Cardiac muscle cell (in vitro differentiated cells and primary cell): ENCODE data around the gene ZNF611. TPM values are rescaled to one million over a fixed set of nuclear protein-coding genes. Genes with fewer than 3 reads are reported as not detected.
"Not testable (repeated sequence)": the region's sequence is repeated elsewhere in the genome, so short reads cannot be mapped to it uniquely, and the experiment has no call there.

Experiments
- DNase-seq, 2 donors: peaks; one replicate each; pipeline versions ENCODE4 v3.0.0 to v3.0.0-alpha.2; 2010 to 2017; ENCODE audit warnings: low read depth in 1 of 2, low spot score in 1 of 2
- H3K27ac ChIP-seq: fragments of 200-600 bp; sonication (generic); 2 replicates; pipeline ENCODE4 v1.5.1; 2016
- H3K27me3 ChIP-seq: fragments of 200-600 bp; sonication (generic); 2 replicates; pipeline ENCODE4 v1.6.0; 2016; ENCODE audit warnings: control low read depth
- H3K36me3 ChIP-seq: fragments of 200-600 bp; sonication (generic); 2 replicates; pipeline ENCODE4 v1.5.1; 2016; ENCODE audit warnings: control low read depth
- H3K4me1 ChIP-seq: fragments of 200-600 bp; sonication (generic); 2 replicates; pipeline ENCODE4 v1.8.1; 2017; ENCODE audit warnings: low read depth, mild to moderate bottlenecking, mixed run types
- H3K4me3 ChIP-seq: fragments of 200-600 bp; sonication (generic); 2 replicates; pipeline ENCODE4 v1.5.1; 2016; ENCODE audit warnings: mild to moderate bottlenecking
- H3K9me3 ChIP-seq: fragments of 200-600 bp; sonication (generic); 2 replicates; pipeline ENCODE4 v1.5.1; 2017; ENCODE audit warnings: low read depth, mild to moderate bottlenecking, control low read depth
- CTCF ChIP-seq: IDR thresholded peaks from 2 replicates; pipeline ENCODE4 v1.5.1; 2012; ENCODE audit warnings: low read depth, mild to moderate bottlenecking, low read length
- polyA plus RNA-seq: library from polyadenylated mRNA; unstranded; fragments of >200 nt; fragmentation: Nextera tagmentation; extraction: Ambion mirVana; gene quantifications from 2 replicates; pipeline ENCODE4 v1.2.1, GENCODE V29; 2016
- total RNA-seq: library from RNA; depleted of rRNA; stranded (reverse); fragments of >200 nt; gene quantifications from 2 replicates; pipeline ENCODE4 v1.2.3, GENCODE V29; 2016

ZNF611 gene
- total and polyA plus RNA-seq, 2 experiments from 2014 or later: 12.4 to 15.4 TPM

- Histone ChIP-seq H3K4me1 (peaks cover 17% of the 10 kb centered on the region), H3K27ac (peak overlapping the region; percentile 70), H3K36me3 (no peaks in the 10 kb centered on the region), H3K9me3 (no peaks in the 10 kb centered on the region), H3K27me3 (no peaks in the 10 kb centered on the region), H3K4me3 (peak overlapping the region; percentile 57)
- no peak for TF ChIP-seq CTCF
- no peak for DNase-seq
Observed at GRCh38 chr19:52691215-52691610, 43.6 kb downstream of the ZNF611 start.

GRCh38 chr19:52690369-52691214 lies 44.3 kb downstream of the ZNF611 start:
- peak; percentile 92 to 96 for DNase-seq
- TF ChIP-seq CTCF: peak; percentile 24
- H3K9me3 ChIP-seq: no peaks in the 10 kb centered on the region
- no peaks in the 10 kb centered on the region for H3K36me3 ChIP-seq
- H3K27ac ChIP-seq: peak overlapping the region; percentile 70
- H3K27me3 ChIP-seq: no peaks in the 10 kb centered on the region
- peak overlapping the region; percentile 57 for H3K4me3 ChIP-seq
- H3K4me1 ChIP-seq: peaks cover 17% of the 10 kb centered on the region

- no peaks in the 10 kb centered on the region for H3K27me3 ChIP-seq
- DNase-seq: peak; percentile 6 to 42
- no peaks in the 10 kb centered on the region for H3K9me3 ChIP-seq
- peaks cover 17% of the 10 kb centered on the region for H3K4me1 ChIP-seq
- H3K36me3 ChIP-seq: no peaks in the 10 kb centered on the region
- no peak for TF ChIP-seq CTCF
- peak overlapping the region; percentile 70 for H3K27ac ChIP-seq
- peak overlapping the region; percentile 57 for H3K4me3 ChIP-seq
Observed at GRCh38 chr19:52689843-52690368, 44.9 kb downstream of the ZNF611 start.

GRCh38 chr19:52688925-52689796 lies 45.7 kb downstream of the ZNF611 start:
- not testable (repeated sequence) for H3K9me3 ChIP-seq, H3K36me3 ChIP-seq, H3K27me3 ChIP-seq, DNase-seq
- peak overlapping the region; percentile 57 for H3K4me3 ChIP-seq
- peaks cover 17% of the 10 kb centered on the region for H3K4me1 ChIP-seq
- H3K27ac ChIP-seq: peak overlapping the region; percentile 70

- Histone ChIP-seq H3K36me3 (no peaks in the 10 kb centered on the region), H3K27ac (no peak overlapping the region), H3K4me1 (peaks cover 17% of the 10 kb centered on the region), H3K4me3 (no peak overlapping the region), H3K9me3 (no peaks in the 10 kb centered on the region), H3K27me3 (no peaks in the 10 kb centered on the region)
- no peak for TF ChIP-seq CTCF
- no peak for DNase-seq
Observed at GRCh38 chr19:52688335-52688734, 46.5 kb downstream of the ZNF611 start.
